ENCODE data around the gene SFRP2.

Gene SFRP2

DNA sequence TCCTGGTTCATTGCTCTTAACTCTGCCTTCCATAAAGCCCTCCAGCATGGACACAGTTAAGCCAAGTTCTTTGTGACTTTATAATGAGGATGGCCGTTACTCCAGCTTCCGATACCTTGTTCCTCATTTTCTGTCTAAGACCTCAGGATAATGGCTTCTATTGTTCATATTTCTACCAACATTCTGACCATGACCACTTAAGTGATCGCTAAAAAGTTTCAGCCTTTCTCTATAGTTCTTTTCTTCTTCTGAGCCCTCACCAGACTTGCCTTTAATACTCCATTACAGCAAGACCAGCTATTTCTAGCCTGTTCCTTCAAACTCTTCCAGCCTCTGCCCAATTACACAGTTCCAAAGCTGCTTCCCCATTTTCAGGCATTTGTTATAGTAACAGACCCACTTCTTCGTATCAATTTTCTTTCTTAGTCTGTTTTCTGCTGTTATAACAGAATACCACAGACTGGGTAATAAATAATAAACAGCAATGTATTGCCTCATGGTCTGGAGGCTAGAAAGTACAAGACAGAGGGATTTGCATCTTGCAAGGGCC, 41.4 kb downstream of the SFRP2 start:
- Histone ChIP-seq H3K79me2 (ENCODE audit: insufficient read depth, low read length) (no peaks in the 10 kb centered on the region), H4K20me1 (ENCODE audit: insufficient read depth, low read length) (no peaks in the 10 kb centered on the region), H3K27me3 (ENCODE audit: insufficient read depth, low read length, poor library complexity) (no peaks in the 10 kb centered on the region), H3K36me3 (ENCODE audit: insufficient read depth, low read length) (no peaks in the 10 kb centered on the region), H3K9ac (ENCODE audit: low read depth, low read length) (no peak overlapping the region), H3K4me2 (ENCODE audit: insufficient read depth, low read length) (no peak overlapping the region), H3K4me3 (ENCODE audit: low read depth in 1 of 2, low read length in 2 of 2) (no peak overlapping the region), H3K9me3 (ENCODE audit: insufficient read depth, low read length, severe bottlenecking) (no peaks in the 10 kb centered on the region), H3K27ac (ENCODE audit: low read length) (no peak overlapping the region), H2AFZ (ENCODE audit: low read depth, low read length) (no peak overlapping the region), H3K4me1 (ENCODE audit: insufficient read depth, low read length) (peaks cover 13% of the 10 kb centered on the region)
- TF ChIP-seq, protein P1, sequence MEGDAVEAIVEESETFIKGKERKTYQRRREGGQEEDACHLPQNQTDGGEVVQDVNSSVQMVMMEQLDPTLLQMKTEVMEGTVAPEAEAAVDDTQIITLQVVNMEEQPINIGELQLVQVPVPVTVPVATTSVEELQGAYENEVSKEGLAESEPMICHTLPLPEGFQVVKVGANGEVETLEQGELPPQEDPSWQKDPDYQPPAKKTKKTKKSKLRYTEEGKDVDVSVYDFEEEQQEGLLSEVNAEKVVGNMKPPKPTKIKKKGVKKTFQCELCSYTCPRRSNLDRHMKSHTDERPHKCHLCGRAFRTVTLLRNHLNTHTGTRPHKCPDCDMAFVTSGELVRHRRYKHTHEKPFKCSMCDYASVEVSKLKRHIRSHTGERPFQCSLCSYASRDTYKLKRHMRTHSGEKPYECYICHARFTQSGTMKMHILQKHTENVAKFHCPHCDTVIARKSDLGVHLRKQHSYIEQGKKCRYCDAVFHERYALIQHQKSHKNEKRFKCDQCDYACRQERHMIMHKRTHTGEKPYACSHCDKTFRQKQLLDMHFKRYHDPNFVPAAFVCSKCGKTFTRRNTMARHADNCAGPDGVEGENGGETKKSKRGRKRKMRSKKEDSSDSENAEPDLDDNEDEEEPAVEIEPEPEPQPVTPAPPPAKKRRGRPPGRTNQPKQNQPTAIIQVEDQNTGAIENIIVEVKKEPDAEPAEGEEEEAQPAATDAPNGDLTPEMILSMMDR (IDR thresholded peaks at IDR 0.05; ENCODE audit: borderline replicate concordance, extremely low read depth, low read length, poor library complexity, severe bottlenecking): no peak
- TF ChIP-seq EZH2 (IDR thresholded peaks at IDR 0.05; ENCODE audit: borderline replicate concordance, low read depth, low read length, severe bottlenecking): no peak
- DNase-seq: no peak
- no peak for ATAC-seq (ENCODE audit: insufficient read depth, low read depth)

DNA sequence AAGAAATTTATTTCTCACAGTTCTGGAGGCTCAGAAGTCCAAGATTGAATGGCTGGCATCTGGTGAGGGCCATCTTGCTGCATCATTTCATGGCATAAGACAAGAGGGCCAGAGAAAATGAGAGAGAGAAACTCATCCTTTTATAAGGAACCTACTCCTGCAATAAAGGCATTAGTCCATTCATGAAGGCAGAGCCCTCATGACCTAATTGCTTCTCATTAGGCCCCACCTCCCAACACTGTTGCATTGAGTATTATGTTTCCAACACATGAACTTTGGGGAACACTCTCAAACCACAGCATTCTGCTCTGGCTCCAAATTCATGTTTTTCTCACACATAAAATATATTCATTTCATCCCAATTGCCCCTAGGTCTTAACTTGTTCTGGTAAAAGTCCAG, 43.2 kb downstream of the SFRP2 start:
- H3K4me1 ChIP-seq (ENCODE audit: insufficient read depth, low read length): peaks cover 13% of the 10 kb centered on the region
- no peak overlapping the region for H3K27ac ChIP-seq (ENCODE audit: low read length)
- no peak overlapping the region for H2AFZ ChIP-seq (ENCODE audit: low read depth, low read length)
- no peak overlapping the region for H3K4me3 ChIP-seq (ENCODE audit: low read depth in 1 of 2, low read length in 2 of 2)
- no peak overlapping the region for H3K9ac ChIP-seq (ENCODE audit: low read depth, low read length)
- H3K4me2 ChIP-seq (ENCODE audit: insufficient read depth, low read length): no peak overlapping the region
- H3K36me3 ChIP-seq (ENCODE audit: insufficient read depth, low read length): no peaks in the 10 kb centered on the region
- ATAC-seq (ENCODE audit: insufficient read depth, low read depth) (no peak), DNase-seq (no peak)
- no peaks in the 10 kb centered on the region for H3K27me3 ChIP-seq (ENCODE audit: insufficient read depth, low read length, poor library complexity)
- TF ChIP-seq EZH2 (IDR thresholded peaks at IDR 0.05; ENCODE audit: borderline replicate concordance, low read depth, low read length, severe bottlenecking): no peak
- TF ChIP-seq, protein P1 (IDR thresholded peaks at IDR 0.05; ENCODE audit: borderline replicate concordance, extremely low read depth, low read length, poor library complexity, severe bottlenecking): no peak
- H3K9me3 ChIP-seq (ENCODE audit: insufficient read depth, low read length, severe bottlenecking): peaks cover 5% of the 10 kb centered on the region
- H3K79me2 ChIP-seq (ENCODE audit: insufficient read depth, low read length): no peaks in the 10 kb centered on the region
- H4K20me1 ChIP-seq (ENCODE audit: insufficient read depth, low read length): no peaks in the 10 kb centered on the region

DNA sequence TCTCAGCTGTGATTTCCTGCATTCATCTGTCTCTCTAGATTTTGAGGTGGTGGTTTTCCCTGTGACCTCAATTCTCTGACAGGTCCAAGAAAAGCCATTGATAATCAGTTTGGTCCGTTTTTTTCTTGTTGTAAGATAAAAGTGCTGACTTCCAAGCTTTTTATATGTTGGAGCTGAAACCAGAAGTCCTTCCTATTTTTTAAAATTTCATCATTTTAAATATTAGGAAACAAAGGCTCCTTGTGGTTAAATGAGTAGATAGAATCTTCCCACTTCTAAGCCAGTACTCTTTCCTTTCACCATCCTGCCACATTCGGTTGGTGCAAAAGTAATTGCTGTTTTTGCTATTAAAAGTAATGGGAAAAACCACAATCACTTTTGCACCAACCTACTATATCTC, 47.3 kb downstream of the SFRP2 start:
- ATAC-seq (ENCODE audit: insufficient read depth, low read depth) (no peak), DNase-seq (no peak)
- Histone ChIP-seq H3K4me1 (ENCODE audit: insufficient read depth, low read length) (no peaks in the 10 kb centered on the region), H3K36me3 (ENCODE audit: insufficient read depth, low read length) (no peaks in the 10 kb centered on the region), H3K79me2 (ENCODE audit: insufficient read depth, low read length) (no peaks in the 10 kb centered on the region), H2AFZ (ENCODE audit: low read depth, low read length) (no peak overlapping the region), H4K20me1 (ENCODE audit: insufficient read depth, low read length) (no peaks in the 10 kb centered on the region), H3K9me3 (ENCODE audit: insufficient read depth, low read length, severe bottlenecking) (peaks cover 5% of the 10 kb centered on the region), H3K27me3 (ENCODE audit: insufficient read depth, low read length, poor library complexity) (no peaks in the 10 kb centered on the region), H3K27ac (ENCODE audit: low read length) (no peak overlapping the region), H3K4me2 (ENCODE audit: insufficient read depth, low read length) (no peak overlapping the region), H3K4me3 (ENCODE audit: low read depth in 1 of 2, low read length in 2 of 2) (no peak overlapping the region), H3K9ac (ENCODE audit: low read depth, low read length) (no peak overlapping the region)
- no peak for TF ChIP-seq EZH2 (IDR thresholded peaks at IDR 0.05; ENCODE audit: borderline replicate concordance, low read depth, low read length, severe bottlenecking)

GRCh38 chr4:153735906-153736461, 52.9 kb downstream of the SFRP2 start:
- Histone ChIP-seq H3K9ac (ENCODE audit: low read depth, low read length) (no peak overlapping the region), H3K4me3 (ENCODE audit: low read depth in 1 of 2, low read length in 2 of 2) (no peak overlapping the region), H3K4me2 (ENCODE audit: insufficient read depth, low read length) (no peak overlapping the region), H3K27me3 (ENCODE audit: insufficient read depth, low read length, poor library complexity) (no peaks in the 10 kb centered on the region), H3K4me1 (ENCODE audit: insufficient read depth, low read length) (no peaks in the 10 kb centered on the region), H3K9me3 (ENCODE audit: insufficient read depth, low read length, severe bottlenecking) (peaks cover under 1% of the 10 kb centered on the region), H4K20me1 (ENCODE audit: insufficient read depth, low read length) (no peaks in the 10 kb centered on the region), H2AFZ (ENCODE audit: low read depth, low read length) (no peak overlapping the region), H3K79me2 (ENCODE audit: insufficient read depth, low read length) (no peaks in the 10 kb centered on the region), H3K36me3 (ENCODE audit: insufficient read depth, low read length) (no peaks in the 10 kb centered on the region), H3K27ac (ENCODE audit: low read length) (no peak overlapping the region)
- no peak for ATAC-seq (ENCODE audit: insufficient read depth, low read depth)
- TF ChIP-seq EZH2 (IDR thresholded peaks at IDR 0.05; ENCODE audit: borderline replicate concordance, low read depth, low read length, severe bottlenecking): no peak
- TF ChIP-seq, protein P1 (IDR thresholded peaks at IDR 0.05; ENCODE audit: borderline replicate concordance, extremely low read depth, low read length, poor library complexity, severe bottlenecking): no peak
- DNase-seq: no peak
